IMR-90 (cell line): Measurements from ENCODE around the gene HSPH1. TPM values are rescaled to one million over a fixed set of nuclear protein-coding genes. Genes with fewer than 3 reads are reported as not detected.

Experiments used
- ATAC-seq: fragments of 200-7000 bp; cut with Tn5 transposase; 2 replicates; pipeline ENCODE4 v1.9.1; 2020; ENCODE audit warnings: low read depth, mild to moderate bottlenecking, moderate library complexity
- BruUV-seq: library from RNA; stranded (reverse); fragments of 400-500 nt; replicated peaks from 2 replicates; lab custom pipeline; 2021; lab: Mats Ljungman, UMichigan
- CTCF ChIA-PET: fragments of 300-600 bp; formaldehyde crosslinking; extraction: SDS; loops from one replicate; lab custom pipeline; 2021; ENCODE audit warnings: antibody characterized with exemption; lab: Yijun Ruan, JAX
- POLR2A ChIA-PET: fragments of 300-600 bp; sonication (Branson Sonifier 250); formaldehyde crosslinking; loops from one replicate; lab custom pipeline; 2022; ENCODE audit warnings: antibody characterized with exemption; ENCODE audit not compliant: unreplicated experiment; lab: Charles Lee
- DNase-seq: peaks from one replicate; pipeline ENCODE4 v3.0.0; 2013
- H2AFZ ChIP-seq: replicated peaks from 2 replicates; pipeline ENCODE3; 2013; ENCODE audit warnings: low read length, mild to moderate bottlenecking; ENCODE audit not compliant: poor library complexity
- H2AK5ac ChIP-seq: 2 replicates; pipeline ENCODE4 v1.6.1; 2013; ENCODE audit warnings: low read depth, low read length, inconsistent platforms
- H2AK9ac ChIP-seq: replicated peaks from 2 replicates; pipeline ENCODE3; 2013; ENCODE audit warnings: mild to moderate bottlenecking, low read depth, low read length, moderate library complexity; ENCODE audit not compliant: poor library complexity
- H2BK120ac ChIP-seq: 2 replicates; pipeline ENCODE4 v1.6.1; 2013; ENCODE audit warnings: low read depth, low read length, inconsistent platforms
- H2BK15ac ChIP-seq: 3 replicates; pipeline ENCODE4 v1.6.1; 2013; ENCODE audit warnings: low read depth, low read length, inconsistent platforms
- H2BK20ac ChIP-seq: 2 replicates; pipeline ENCODE4 v1.6.1; 2013; ENCODE audit warnings: low read depth, mild to moderate bottlenecking, inconsistent platforms, low read length, moderate library complexity
- H2BK5ac ChIP-seq: 2 replicates; pipeline ENCODE4 v1.6.1; 2013; ENCODE audit warnings: mild to moderate bottlenecking, low read depth, low read length, inconsistent platforms; ENCODE audit not compliant: poor library complexity, severe bottlenecking
- H3K14ac ChIP-seq: replicated peaks from 2 replicates; pipeline ENCODE4 v1.6.1; 2013; ENCODE audit warnings: low read depth, low read length, inconsistent platforms
- H3K18ac ChIP-seq: 2 replicates; pipeline ENCODE4 v1.6.1; 2013; ENCODE audit warnings: low read depth, low read length, control low read depth
- H3K23ac ChIP-seq: 2 replicates; pipeline ENCODE4 v1.6.1; 2013; ENCODE audit warnings: low read depth, low read length, inconsistent platforms
- H3K27ac ChIP-seq: 2 replicates; pipeline ENCODE4 v1.5.1; 2013; ENCODE audit warnings: mild to moderate bottlenecking, control low read depth, low read length; ENCODE audit not compliant: insufficient read depth
- H3K27me3 ChIP-seq: 2 replicates; pipeline ENCODE4 v1.6.1; 2013; ENCODE audit warnings: low read length; ENCODE audit not compliant: control insufficient read depth, insufficient read depth
- H3K36me3 ChIP-seq: 2 replicates; pipeline ENCODE4 v1.6.1; 2013; ENCODE audit warnings: low read length, mixed read lengths; ENCODE audit not compliant: control insufficient read depth, insufficient read depth
- H3K4ac ChIP-seq: 2 replicates; pipeline ENCODE4 v1.6.1; 2013; ENCODE audit warnings: low read depth, low read length, inconsistent platforms
- H3K4me1 ChIP-seq: 2 replicates; pipeline ENCODE4 v1.6.1; 2013; ENCODE audit warnings: low read length, mixed read lengths; ENCODE audit not compliant: control insufficient read depth, insufficient read depth
- H3K4me2 ChIP-seq: 2 replicates; pipeline ENCODE4 v1.6.1; 2013; ENCODE audit warnings: low read depth, mild to moderate bottlenecking, control low read depth, low read length, moderate library complexity
- H3K4me3 ChIP-seq: 2 replicates; pipeline ENCODE4 v1.5.1; 2013; ENCODE audit warnings: low read depth, mild to moderate bottlenecking, control low read depth, low read length, moderate library complexity; ENCODE audit not compliant: insufficient read depth
- H3K56ac ChIP-seq: 2 replicates; pipeline ENCODE4 v1.6.1; 2013; ENCODE audit warnings: low read length, inconsistent platforms; ENCODE audit not compliant: insufficient read depth; ENCODE audit errors: extremely low read depth
- H3K79me1 ChIP-seq, 2 experiments: 2 replicates each; pipeline ENCODE4 v1.6.1; 2013; ENCODE audit warnings: low read length in 2 of 2, inconsistent platforms in 1 of 2, low read depth in 1 of 2
- H3K9ac ChIP-seq: 2 replicates; pipeline ENCODE4 v1.6.1; 2013; ENCODE audit warnings: low read depth, low read length, control low read depth
- H3K9me1 ChIP-seq: 2 replicates; pipeline ENCODE4 v1.6.1; 2013; ENCODE audit warnings: low read length, inconsistent platforms; ENCODE audit not compliant: insufficient read depth
- H3K9me3 ChIP-seq: 2 replicates; pipeline ENCODE4 v1.6.1; 2013; ENCODE audit warnings: low read length; ENCODE audit not compliant: control insufficient read depth, insufficient read depth
- H4K20me1 ChIP-seq: 2 replicates; pipeline ENCODE4 v1.6.1; 2013; ENCODE audit warnings: low read length, inconsistent platforms; ENCODE audit not compliant: insufficient read depth
- H4K5ac ChIP-seq: 2 replicates; pipeline ENCODE4 v1.6.1; 2013; ENCODE audit warnings: mild to moderate bottlenecking, low read depth, low read length, control low read depth
- H4K8ac ChIP-seq, 2 experiments: 2 replicates each; pipeline ENCODE4 v1.6.1; 2013; ENCODE audit warnings: low read depth in 2 of 2, low read length in 2 of 2, control low read depth in 1 of 2, inconsistent platforms in 1 of 2
- H4K91ac ChIP-seq: 2 replicates; pipeline ENCODE4 v1.6.1; 2013; ENCODE audit warnings: low read depth, low read length, inconsistent platforms; ENCODE audit not compliant: insufficient read depth
- MXI1 ChIP-seq: IDR thresholded peaks from 2 replicates; pipeline ENCODE4 v1.6.1; 2012; ENCODE audit warnings: low read depth, mild to moderate bottlenecking, low read length, moderate library complexity, borderline replicate concordance
- SMC3 ChIP-seq: fragments of 150-350 bp; IDR thresholded peaks from 2 replicates; pipeline ENCODE4 v1.6.1; 2016; ENCODE audit warnings: low read depth, mild to moderate bottlenecking, antibody characterized with exemption, low read length, moderate library complexity
- WGBS, 2 experiments: methylation state at CpG; one replicate each; pipeline versions ENCODE4 v1.1.5 to v1.1.7; 2013; ENCODE audit warnings: missing lambda C conversion rate in 2 of 2; ENCODE audit not compliant: insufficient read length in 1 of 2; ENCODE audit errors: extremely low coverage in 2 of 2; 5-methylcytosine and 5-hydroxymethylcytosine counted together
- dilution Hi-C: fragments of 300-500 bp; cut with HindIII; formaldehyde crosslinking; loops from one replicate; pipeline ENCODE4 v1.14.3; 2018; ENCODE audit warnings: low sequenced_read_pairs; ENCODE audit not compliant: unreplicated experiment
- in situ Hi-C: fragments of 300-500 bp; cut with MboI; formaldehyde crosslinking; loops from 3 replicates; pipeline ENCODE4 v1.14.3; 2019; ENCODE audit warnings: low sequenced_read_pairs, inconsistent platforms, mixed read lengths
- intact Hi-C: fragments of 100-400 bp; cut with micrococcal nuclease; formaldehyde crosslinking; loops from 2 replicates; pipeline ENCODE4 v1.10.0; 2022
- polyA plus RNA-seq, 3 experiments: library from polyadenylated mRNA; depleted of rRNA; stranded (reverse); fragments of >200 nt; gene quantifications; 2 replicates each; pipeline ENCODE4 v1.2.3, GENCODE V29; 2012; ENCODE audit warnings: low replicate concordance in 1 of 3
- total RNA-seq: library from RNA; depleted of rRNA; stranded (reverse); fragments of >200 nt; gene quantifications from 2 replicates; pipeline ENCODE4 v1.2.3, GENCODE V29; 2012
- TF ChIP-seq, protein P1 (sequence below): fragments of 150-350 bp; IDR thresholded peaks from 2 replicates; pipeline ENCODE4 v1.6.1; 2017; ENCODE audit warnings: mild to moderate bottlenecking, antibody characterized with exemption, low read length, low read depth

The HSPH1 gene
- total and polyA plus RNA-seq, 2 of the 4 experiments (the other 2 are of a cell fraction), result 36.8 to 40.3 TPM

DNA sequence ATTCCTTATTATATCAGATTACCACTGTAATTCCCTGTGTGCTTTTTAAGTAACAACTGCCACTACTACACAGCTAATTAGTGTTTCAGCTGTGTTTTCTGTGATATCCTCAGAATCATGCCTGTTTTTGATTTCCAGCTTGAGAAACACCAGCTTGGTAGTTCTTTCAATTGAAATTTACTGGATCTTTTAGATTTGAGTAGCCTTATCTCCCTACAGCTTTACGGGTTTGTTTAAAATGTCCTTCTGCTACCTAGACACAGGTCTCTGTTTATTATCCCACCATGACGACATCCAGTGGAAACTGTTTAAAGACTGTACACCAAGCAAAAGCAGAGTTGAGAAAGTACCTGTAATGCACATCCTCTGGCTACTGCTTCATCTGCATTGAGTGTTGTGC is 12.1 kb downstream of the HSPH1 start:
- Histone ChIP-seq H3K4me3 (no peak overlapping the region), H2BK120ac (no peak overlapping the region), H2BK5ac (no peak overlapping the region), H3K4me2 (no peak overlapping the region), H3K9me3 (no peaks in the 10 kb centered on the region), H3K56ac (no peak overlapping the region), H3K9me1 (no peaks in the 10 kb centered on the region), H2BK20ac (no peak overlapping the region), H2AFZ (no peak overlapping the region), H3K27me3 (no peaks in the 10 kb centered on the region), H2AK5ac (no peak overlapping the region), H3K4me1 (no peaks in the 10 kb centered on the region; the same call in 1 of the 2 replicates), H3K36me3 (peaks cover 40% of the 10 kb centered on the region), H4K20me1 (no peaks in the 10 kb centered on the region), H2AK9ac (no peak overlapping the region), H4K5ac (no peak overlapping the region), H2BK15ac (no peak overlapping the region), H3K9ac (no peak overlapping the region), H4K8ac (no peak overlapping the region), H3K18ac (no peak overlapping the region), H3K79me1 (peaks cover 15 to 46% of the 10 kb centered on the region in 2 experiments), H3K14ac (no peak overlapping the region), H3K27ac (no peak overlapping the region), H3K23ac (no peak overlapping the region), H3K4ac (no peak overlapping the region), H4K91ac (no peak overlapping the region)
- ChIA-PET CTCF (interaction anchor here (0.5 to 0.9 kb wide), 3 partner anchors 10 to 688 kb away, joined by 3 to 5 read pairs (median 3); no protein-coding TSS in a partner anchor), POLR2A (no interaction called here)
- no peak for ATAC-seq
- intact Hi-C loops, result loop anchor here (5.0 kb wide), 1 partner anchor 82 kb away; no protein-coding TSS in a partner anchor
- WGBS, 2 experiments, result no CpG with 5 or more reads among the region's 2 CpGs
- DNase-seq, result no peak
- dilution Hi-C loops, result no loop called here
- in situ Hi-C loops, result no loop called here
- BruUV-seq, result no TSS peak
- TF ChIP-seq MXI1 (no peak), SMC3 (no peak)
- TF ChIP-seq, protein P1, sequence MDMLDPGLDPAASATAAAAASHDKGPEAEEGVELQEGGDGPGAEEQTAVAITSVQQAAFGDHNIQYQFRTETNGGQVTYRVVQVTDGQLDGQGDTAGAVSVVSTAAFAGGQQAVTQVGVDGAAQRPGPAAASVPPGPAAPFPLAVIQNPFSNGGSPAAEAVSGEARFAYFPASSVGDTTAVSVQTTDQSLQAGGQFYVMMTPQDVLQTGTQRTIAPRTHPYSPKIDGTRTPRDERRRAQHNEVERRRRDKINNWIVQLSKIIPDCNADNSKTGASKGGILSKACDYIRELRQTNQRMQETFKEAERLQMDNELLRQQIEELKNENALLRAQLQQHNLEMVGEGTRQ, result no peak
